ENCODE measurements around the gene CDCP1.
"Not testable (repeated sequence)": the region's sequence is repeated elsewhere in the genome, so short reads cannot be mapped to it uniquely, and the experiment has no call there.

The CDCP1 gene

DNA sequence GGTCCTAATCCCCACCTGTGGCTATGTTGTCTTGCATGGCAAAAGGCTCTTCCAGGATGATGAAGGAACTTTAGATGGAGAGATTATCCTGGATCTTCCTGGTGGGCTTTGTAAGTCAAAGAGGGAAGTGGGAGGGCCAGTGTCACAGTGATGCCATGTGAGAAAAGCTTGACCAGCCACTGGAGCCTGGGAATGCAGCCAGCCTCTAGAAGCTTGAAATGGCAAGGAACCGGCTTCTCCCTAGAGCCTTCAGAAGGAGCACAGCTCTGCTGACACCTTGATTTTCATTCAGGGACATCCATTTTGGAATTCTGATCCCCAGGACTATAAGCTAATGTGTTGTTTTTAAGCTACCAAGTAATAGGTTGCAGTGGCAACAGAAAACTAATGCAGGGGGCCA, 61.8 kb downstream of the CDCP1 start:
- DNase-seq (ENCODE audit: low spot score): no peak

DNA sequence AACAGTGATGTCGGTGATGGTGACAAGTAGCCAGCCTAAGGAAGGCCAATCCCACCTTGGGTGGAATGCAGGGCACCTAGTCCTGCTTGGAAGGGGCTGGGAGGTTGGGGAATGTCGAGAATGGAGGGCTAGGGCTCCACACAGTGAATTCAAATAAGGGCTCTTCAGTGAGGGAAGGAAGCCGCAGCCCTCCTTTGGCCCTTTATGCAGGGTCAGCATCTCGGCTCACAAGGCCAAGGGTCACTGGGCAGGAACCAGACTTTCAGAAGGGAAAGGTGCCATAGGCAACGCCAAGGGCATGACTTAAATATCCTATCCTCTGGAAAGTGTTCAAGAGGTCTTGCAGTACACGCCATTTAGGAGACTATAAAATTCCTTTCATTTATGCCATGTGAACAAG, 63.2 kb downstream of the CDCP1 start:
- no peak for DNase-seq (ENCODE audit: low spot score)

DNA sequence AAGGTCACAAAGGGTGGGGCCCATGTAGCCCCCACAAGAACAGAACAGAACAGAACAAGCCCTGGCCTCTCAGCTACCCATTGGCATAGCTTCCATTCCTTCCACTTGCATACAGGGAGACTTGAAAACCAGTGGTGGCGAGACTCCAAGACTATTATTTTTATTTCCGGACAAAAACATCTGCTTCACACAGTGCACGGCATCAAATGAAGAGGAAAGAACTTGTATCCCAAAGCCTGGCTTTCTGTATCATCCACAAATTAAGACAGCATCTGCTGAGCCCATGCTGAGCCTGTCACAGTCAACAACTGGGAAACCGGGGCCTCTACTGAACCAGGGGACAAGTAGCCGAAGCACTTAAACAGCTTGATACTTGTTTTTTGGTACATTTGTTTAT, 64.0 kb downstream of the CDCP1 start:
- no peak for DNase-seq (ENCODE audit: low spot score)

DNA sequence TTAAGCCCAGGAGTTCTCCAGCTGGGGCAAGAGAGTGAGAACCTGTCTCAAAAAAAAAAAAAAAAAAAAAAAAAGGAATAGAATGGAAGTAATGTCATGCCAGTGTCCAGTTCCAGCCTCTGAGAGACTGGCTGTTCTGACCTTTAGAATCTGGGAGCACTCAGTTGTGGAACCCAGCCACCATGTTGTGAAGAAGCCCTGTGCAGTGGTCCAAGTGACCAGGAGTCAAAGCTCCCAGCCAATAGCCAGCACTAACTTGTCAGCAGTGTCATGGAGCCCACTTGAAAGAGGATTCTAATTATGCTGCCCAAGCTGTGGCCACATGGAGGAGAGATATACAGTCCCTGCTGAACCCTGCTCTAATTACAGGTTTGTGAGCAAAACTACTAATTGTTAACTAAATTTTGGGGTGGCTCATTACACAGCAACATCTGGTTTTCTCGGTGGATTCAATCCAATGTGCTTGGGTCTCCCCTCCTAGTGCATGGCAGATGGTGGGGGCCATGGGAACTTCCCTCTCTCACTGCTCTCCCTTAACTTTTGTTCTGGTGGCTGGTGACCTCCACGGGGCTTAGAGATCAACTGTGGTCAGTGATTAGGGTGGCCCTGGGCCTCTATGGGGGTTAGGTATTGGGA, 64.6 kb downstream of the CDCP1 start:
- DNase-seq (ENCODE audit: low spot score): no peak

DNA sequence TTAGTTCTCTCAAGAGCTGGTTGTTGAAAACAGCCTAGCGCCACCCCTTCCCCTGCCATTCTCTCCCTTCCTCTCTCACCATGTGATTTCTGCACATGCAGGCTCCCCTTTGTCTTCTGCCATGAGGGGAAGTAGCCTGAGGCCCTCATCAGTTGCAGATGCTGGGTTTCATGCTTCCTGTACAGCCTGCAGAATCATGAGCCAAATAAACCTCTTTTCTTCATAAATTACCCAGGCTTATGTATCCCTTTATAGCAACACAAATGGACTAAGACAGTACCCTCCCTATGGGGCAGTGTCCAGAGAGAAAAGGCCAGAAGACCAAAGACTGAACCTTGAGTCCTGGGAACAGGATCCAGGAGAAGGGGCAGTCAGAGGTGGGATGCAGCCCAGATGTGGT, 65.4 kb downstream of the CDCP1 start:
- DNase-seq (ENCODE audit: low spot score): no peak

DNA sequence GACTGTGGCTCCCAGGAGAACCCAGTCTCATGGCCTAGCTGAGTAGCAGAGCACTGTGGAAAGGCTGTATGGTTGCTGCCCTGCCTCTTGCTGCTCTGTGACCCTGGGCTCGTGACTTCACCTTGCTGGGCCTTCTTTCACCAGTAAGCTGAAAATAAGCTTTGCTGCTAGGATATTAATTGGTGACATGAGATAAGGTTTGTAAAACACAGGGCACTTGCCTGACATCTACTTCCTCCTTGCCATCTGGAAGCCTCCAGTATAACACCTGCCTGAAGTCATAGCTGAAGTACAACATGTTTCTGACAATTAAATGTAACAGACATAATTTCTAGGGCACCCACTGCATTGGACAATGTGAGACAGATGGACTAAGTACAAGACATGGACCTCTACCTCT, 66.5 kb downstream of the CDCP1 start:
- no peak for DNase-seq (ENCODE audit: low spot score)

DNA sequence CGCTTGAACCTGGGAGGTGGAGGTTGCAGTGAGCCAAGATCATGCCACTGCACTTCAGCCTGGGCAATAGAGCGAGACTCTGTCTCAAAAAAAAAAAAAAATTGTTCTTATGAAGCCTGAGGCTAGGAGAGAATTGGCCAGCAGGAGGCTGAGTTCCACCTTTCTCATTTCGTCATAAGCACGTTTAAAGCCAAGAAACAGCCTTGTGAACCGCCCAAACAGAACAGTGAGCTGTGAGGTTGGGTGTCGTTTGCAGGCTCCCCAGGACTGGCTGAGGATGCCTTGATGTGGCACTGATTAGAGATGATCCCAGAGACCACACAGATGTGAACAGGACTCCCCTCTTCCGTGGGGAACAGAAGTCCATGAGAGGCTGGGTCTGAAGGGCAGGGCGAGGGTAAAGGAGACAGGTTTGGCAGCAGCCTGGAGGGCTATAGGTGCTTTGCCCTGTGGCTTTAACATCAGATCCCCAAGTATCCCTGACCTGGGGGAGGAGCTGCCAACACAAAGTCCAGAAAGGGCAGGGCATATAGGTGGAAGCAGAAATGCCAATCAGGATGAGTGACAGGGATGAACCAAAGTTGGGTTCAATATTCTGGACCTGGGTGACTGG, 67.2 kb downstream of the CDCP1 start:
- no peak for DNase-seq (ENCODE audit: low spot score)

DNA sequence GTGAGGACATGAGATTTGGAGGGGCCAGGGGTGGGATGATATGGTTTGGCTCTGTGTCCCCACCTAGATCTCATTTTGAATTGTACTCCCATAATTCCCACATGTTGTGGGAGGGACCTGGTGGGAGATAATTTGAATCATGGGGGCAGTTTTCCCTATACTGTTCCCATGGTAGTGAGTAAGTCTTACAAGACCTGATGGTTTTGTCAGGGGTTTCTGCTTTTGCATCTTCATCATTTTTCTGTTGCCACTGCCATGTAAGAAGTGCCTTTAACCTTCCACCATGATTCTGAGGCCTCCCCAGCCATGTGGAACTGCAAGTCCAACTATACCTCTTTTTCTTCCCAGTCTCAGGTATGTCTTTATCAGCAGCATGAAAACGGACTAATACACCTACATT, 67.9 kb downstream of the CDCP1 start:
- DNase-seq (ENCODE audit: low spot score): not testable (repeated sequence)

DNA sequence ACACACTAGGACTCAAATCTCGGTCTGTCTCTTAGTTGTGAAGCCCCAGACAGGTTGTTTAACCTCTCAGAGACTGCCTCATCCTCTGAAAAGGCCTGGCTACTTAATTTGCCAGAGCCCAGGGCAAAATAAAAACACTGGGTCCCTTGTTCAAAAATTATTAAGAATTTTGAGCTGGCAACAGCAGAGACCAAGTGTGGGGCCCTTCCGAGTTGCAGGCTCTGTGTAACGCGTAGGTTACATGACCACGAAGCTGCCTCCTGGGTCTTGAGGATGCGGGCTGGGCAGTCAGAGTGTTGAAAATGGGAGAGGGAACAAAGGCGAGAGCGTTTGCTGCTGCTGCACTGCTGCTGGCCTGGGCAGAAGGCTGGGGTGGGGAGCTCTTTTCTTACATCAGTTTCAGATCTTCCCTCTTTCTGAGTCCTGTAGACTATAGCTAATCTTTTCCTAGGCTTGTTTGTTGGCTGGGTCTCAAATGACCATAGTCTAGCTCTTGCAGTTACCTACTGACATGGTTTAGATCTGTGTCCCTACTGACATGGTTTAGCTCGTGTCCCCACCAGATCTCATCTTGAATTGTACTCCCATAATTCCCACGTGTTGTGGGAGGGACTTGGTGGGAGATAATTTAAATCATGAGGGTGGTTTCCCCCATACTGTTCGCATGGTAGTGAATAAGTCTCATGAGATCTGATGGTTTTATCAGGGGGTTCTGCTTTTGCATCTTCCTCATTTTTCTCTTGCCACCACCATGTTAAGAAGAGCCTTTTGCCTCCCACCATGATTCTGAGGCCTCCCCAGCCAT, 70.2 kb downstream of the CDCP1 start:
- DNase-seq (ENCODE audit: low spot score): no peak

DNA sequence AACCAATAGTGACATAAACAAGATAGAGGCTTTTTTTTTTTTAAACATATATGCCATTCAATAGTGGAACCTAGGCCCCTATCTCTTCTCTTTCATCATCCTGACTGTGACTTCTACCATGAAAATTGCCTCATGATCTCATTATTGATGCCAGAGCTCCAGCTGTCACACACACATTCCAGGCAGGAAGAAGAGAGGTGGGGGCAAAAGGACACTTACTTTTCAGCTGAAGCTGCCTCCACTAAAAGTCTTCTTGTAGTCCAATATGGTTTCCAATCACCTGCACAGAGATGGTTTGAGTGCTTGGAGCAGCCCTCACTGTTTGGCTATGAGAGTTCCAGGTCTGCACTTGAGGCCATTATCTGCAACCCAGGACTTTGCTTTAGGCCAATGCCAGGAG, 75.1 kb downstream of the CDCP1 start:
- DNase-seq (ENCODE audit: low spot score): no peak

DNA sequence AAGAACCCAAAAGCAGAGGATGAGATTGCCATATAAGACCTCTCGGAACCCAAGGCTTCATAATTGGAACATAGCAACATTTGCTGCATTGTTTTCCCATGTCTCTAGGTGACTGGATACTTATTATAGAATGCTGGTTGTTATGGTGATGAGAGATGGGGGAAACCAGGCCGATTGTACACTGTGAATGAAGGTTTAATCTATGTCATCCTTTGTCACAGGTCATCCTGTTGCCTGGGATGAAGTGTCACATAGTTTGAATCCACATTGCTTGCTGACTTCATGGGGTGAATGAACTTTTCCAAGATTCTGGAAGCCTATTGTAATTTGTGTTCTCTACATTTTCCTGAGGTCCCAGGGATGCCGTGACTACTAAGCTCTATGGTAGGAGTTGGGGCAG, 78.2 kb downstream of the CDCP1 start:
- peak; percentile 21 for DNase-seq (ENCODE audit: low spot score)

DNA sequence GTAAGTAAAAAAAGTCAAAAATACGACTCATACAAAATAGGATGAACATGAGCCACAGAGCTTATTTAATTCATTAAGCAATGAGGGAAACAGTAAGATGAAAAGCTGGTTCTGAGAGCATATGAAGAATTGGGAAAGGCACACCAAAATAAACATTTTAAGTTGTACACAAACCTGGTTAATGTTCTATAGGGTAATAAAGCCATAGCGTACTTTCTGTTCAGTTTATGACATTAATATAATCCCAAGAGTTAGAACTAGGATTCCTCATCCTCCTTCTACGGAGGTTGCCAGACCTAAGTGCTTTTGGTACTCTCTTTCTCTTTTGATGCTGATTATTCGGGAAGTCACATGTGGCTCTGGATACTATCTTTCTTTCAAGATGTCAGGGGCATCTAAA, 78.7 kb downstream of the CDCP1 start:
- no peak for DNase-seq (ENCODE audit: low spot score)

DNA sequence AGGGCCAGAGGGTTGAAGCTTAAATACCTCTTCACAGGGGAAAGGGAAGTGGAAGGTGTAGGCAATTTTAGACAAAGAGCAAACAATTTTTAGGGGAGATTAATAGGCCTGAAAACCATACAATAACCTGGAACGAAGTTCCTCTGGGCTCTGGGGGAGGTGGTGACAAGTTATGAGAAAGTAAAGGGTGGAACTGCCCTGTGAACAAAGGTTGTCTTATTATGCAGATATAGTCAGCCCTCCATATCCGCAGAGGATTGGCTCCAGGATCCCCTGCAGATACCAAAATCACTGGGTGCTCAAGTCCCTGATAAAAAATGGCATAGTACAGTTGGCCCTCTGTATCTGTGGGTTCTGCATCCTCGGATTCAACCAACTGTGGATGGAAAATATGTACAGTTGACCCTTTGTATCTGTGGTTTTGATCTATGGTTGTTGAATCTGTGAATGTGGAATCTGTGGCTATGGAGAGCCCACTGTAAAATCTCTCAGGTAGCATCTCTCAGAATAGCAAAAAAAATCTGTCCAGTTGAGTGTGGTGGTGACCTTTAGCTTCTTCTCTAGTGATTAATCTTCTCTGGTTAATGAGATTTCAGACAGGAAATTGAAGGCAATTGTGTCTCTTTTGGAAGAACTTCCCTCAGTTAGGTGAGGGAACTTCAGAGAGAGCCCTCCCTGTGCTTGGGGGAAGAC, 79.9 kb downstream of the CDCP1 start:
- no peak for DNase-seq (ENCODE audit: low spot score)

DNA sequence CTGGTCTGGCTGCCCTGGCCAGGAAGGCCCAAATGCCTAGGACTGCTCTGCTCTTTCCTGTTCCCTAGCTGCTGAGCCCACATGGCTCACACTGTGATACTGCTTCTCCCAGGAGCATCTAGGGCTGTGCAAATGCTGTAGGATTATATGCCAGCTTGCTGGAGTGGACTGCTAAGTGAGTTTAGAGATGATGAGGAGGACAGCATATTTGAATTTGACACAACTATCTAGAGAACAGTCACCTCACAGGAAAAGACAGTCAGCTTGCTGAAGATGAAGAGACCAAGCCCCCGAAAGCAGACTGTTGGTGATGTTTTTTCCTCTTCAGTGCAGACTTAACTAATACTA, 80.8 kb downstream of the CDCP1 start:
- DNase-seq (ENCODE audit: low spot score): no peak

DNA sequence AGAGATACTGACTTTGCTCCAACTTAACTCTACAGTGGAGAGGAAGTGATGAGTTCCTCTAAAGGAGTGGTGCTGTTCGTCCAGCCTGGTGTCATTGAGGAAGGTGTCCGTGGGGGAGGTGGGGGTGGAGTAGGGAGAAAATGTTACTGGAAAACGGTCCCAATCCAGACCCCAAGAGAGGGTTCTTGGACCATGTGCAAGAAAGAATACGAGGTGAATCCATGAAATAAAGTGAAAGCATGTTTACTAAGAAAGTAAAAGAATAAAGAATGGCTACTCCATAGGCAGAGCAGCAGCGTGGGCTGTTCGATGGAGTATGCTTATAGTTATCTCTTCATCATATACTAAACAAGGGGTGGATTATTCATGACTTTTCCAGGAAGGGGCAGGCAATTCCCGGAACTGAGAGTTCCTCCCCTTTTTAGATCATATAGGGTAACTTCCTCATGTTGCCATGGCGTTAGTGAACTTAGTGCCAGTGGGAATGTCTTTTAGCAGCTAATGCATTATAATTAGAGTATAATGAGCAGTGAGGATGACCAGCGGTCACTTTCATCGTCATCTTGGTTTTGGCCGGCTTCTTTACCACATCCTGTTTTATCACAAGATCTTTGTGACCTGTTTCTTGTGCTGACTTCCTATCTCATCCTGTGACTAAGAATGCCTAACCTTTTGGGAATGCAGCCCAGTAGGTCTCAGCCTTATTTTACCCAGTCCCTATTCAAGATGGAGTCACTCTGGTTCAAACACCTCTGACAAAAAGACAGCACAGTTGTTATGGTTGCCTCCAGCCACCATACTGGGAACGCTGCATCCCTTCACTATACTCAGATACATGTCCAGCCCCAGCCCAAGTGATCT, 81.4 kb downstream of the CDCP1 start:
- DNase-seq (ENCODE audit: low spot score): peak; percentile 35

DNA sequence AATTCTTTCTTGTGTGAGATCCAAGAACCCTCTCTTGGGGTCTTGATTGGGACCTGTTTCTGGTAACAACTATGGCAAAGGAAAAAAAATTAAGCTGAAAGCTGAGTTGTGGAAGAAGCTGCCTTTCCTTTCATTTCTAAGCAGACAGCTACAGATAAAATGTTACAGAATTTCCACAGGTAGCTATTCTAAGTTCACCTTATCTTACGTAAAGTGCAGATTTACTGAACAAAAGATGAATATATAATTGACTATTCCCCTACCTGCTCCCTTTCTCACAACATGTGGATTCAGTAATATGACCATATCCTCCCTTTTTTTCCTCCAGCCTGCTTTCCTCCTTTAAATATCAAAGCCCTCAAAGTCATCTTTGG, 83.5 kb downstream of the CDCP1 start:
- DNase-seq (ENCODE audit: low spot score): no peak

DNA sequence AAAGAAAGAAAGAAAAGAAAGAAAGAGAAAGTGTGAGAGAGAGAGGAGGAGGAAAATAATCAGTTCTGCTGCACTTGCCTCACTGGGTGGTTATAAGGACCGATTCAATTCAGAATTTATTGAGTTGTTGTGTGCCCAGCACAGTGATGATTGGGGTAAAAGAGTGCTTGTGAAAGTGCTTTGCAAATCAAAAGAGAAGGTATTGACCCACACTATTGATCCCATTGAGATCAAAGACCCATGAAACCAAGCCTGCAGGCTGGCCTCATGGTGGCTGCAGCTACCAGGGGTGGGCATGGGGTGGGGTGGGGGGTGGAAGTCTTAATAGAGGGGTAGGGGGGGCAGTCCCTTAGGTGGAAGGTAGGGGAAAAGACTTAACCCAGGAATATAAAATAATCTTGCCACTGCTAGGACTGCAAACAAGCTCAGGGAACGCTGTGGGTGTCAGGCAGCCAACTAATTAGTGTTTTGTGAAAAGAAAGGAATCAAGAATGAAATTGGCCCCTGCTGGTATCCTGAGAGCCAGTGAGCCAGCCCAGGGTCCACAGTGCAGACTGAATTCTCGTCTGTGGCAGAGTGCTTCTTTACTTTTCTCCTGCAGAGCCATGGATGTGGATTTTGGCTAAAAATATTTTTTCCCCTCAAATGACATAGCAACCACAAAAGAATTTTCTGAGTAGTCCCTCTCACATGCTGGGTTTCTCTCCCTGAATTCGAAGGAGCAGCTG, 85.8 kb downstream of the CDCP1 start:
- peak; percentile 36 for DNase-seq (ENCODE audit: low spot score)

DNA sequence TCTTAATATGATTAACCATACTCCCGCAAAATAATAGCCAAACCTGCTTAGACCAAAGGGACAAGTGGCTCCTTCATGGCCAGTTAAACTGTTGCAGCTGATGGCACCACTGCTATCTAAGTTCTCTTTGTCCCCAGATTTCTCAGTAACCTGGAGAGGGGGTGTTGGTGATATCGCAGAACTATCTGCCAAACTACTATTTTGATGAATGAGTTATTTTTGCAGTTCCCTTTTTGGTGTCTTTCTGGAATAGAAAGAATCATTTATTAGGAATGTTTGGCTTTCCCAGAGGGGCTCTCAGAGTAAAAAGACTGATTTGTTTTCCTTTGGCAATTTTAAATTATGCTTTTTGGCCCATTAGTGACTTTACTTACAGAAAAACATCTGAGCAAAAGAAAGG, 87.0 kb downstream of the CDCP1 start:
- no peak for DNase-seq (ENCODE audit: low spot score)

DNA sequence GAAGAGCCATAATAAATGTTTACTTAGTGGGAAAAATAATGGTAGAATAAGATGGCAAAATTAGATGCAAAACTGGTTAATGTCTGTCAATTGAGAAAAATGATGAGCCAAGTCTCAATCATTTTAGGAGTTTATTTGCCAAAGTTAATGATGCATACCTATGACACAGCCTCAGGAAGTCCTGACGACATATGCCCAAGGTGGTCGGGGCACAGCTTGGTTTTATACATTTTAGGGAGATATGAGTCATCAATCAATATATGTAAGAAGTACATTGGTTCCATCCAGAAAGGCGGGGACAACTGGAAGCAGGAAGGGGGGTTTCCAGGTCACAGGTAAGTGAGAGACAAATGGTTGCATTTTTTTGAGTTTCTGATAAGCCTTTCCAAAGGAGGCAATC, 88.6 kb downstream of the CDCP1 start:
- DNase-seq (ENCODE audit: low spot score): no peak

DNA sequence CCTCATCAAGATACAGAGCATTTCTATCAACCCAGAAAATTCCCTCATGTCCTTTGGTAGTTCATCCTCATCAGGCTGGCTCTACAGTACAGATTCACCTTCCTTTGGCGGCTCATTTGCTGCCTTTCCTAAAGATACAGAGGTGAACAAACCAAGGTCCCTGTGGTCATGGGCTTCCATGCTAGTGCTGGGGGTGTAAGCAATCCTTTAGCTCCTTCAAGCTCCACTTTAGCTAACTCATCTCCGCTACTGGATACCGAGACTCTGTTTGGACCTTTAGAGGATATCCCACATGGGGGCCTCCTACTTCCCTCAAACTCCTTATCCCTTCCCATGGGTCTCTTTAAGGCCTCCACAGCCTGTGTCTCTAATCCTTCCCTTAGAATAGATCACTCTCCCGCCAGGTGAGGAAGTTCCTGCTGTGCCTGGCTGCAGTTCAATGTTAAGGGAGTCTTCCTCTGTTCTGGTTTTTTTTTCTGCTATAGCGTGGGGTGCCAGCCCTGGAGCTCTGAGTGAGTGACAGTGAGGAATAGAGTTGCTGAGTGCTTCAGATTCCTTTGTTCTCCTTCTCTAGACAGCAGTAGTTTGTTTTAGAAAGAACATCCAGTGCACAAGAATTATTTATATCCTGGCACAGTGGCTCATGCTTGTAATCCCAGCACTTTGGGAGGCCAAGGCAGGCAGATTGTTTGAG, 89.4 kb downstream of the CDCP1 start:
- no peak for DNase-seq (ENCODE audit: low spot score)
